Measurements from ENCODE around the gene FIGN.
A peak's percentile ranks its signal among the peaks of the same experiment; 100 is the strongest.

FIGN gene

GRCh38 chr2:163735685-163736432 lies at the start of gene FIGN:
FIGN (minus strand) TSS chr2:163736008; CDS start chr2:163734927, 1,081 bp downstream.
- peak; percentile 77 for DNase-seq (ENCODE audit: low read depth)

- DNase-seq (ENCODE audit: low read depth): no peak
These were observed 49.4 kb upstream of the FIGN start for GRCh38 chr2:163785162-163785561.

GRCh38 chr2:163779970-163780597 lies 44.3 kb upstream of the FIGN start:
- no peak for DNase-seq (ENCODE audit: low read depth)

GRCh38 chr2:163778045-163778781 lies 42.4 kb upstream of the FIGN start:
- peak; percentile 89 for DNase-seq (ENCODE audit: low read depth)

- DNase-seq (ENCODE audit: low read depth): peak; percentile 34
These were observed 39.5 kb upstream of the FIGN start for GRCh38 chr2:163775304-163775703.

DNA sequence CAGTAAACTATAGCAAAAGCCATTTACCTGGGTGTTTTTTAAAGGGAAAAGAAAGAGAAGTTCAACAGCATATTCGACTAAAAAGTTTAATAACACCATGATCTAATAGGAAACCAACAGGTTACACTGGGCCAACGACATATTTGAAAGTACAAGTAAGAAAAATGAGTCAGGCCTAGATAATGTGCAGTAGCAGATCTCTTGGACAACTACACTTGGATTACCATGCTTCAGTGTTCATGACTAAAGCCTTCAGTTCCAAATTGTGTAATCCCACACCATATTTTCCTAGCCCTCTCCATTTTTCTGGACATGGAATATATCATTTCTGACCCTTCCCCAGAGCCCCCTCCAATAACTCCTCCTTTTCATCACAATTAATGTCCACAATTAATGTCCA lies 39.1 kb upstream of the FIGN start:
- DNase-seq (ENCODE audit: low read depth): peak; percentile 94

GRCh38 chr2:163773276-163773675 lies 37.5 kb upstream of the FIGN start:
- DNase-seq (ENCODE audit: low read depth): no peak

DNA sequence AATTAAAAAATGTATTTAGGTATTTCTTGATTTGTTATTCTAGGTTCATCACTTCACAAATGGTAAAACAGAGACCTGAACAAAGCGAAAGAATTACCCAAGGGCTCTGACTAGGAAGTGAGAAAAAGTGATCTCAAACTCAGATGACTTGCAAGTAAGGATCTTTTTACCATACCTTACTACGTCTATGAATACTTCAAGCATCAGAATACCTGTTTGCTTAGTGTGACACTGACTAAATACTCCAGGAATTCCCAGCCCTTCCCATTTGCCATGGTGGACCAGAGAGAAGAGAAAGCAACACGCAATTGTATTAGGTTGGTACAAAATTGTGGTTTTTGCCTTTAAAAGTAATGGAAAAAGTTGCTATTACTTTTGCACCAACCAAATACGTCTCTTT lies 35.8 kb upstream of the FIGN start:
- DNase-seq (ENCODE audit: low read depth): peak; percentile 83

DNA sequence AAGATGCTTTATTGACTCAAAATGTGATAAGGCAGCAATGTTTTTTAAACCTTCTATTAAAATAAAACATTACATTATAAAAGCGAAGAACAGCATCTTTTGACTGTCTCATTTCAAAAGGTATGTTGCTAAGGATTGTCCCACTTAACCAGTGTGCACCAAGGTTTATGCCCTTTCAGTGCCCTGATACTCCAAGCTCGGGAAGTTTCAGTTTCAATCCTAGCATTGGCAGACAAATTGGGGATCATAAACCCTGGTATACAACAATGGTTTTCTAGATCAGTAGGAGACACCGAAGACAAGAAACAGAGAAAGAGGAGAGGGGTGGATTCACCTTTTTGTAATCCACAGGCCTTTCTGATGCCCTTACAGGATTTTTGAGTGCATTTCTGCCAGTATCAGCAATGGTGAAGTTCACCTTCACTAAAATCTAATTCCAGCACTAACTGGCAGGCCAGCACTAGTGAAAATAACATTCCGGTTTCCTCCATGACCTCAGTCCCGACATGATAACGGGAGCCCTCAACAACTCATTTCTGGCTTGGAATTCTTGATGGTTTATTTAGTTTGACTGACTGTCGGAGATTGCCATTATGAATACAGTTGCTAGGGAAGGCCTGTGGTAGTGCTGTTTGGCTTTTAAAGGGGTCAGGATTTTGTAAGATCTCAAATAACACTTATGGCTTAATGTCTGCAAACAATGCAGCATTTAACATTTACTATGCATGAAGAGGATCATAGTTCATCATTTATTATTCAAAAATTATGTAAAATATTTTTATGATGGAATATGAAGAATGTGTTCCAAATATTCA lies 33.3 kb upstream of the FIGN start:
- no peak for DNase-seq (ENCODE audit: low read depth)

GRCh38 chr2:163767097-163767496 lies 31.3 kb upstream of the FIGN start:
- no peak for DNase-seq (ENCODE audit: low read depth)

DNA sequence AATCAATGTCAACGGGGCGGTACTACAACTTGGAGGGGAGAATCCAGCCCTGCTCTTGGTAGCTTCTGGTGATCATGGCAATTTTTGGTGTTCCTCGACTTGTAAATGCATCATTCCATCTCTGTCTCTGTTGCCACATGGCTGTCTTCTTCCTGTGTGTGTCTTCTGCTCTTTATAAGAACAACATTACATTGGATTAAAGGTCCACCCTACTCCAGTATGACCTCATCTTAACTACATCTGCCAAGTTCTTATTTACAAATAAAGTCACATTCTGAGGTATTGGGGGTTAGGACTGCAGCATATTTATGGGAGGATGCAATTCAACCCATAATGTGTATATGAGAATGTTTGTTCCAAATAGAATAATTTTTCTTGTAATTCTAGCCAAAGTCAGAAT lies 28.8 kb upstream of the FIGN start:
- DNase-seq (ENCODE audit: low read depth): no peak

DNA sequence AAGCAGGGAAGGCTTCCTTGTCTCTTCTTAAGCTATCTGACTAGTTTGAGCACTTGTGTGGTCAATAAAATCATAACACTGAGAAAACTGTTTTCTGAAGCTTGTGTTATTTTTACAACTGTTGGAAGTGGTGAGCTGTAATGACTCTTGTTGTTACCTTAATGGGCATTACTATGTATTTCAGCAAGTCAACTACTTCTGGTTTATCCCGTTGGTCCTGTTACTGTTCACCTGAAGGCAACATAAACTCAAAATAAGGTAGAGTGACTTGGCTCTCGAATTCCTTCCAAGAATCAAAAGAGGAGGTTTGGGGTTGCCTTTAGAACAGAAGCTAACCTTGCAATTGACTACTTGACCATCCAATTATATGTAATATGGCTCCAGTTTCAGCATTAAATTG lies 23.2 kb upstream of the FIGN start:
- no peak for DNase-seq (ENCODE audit: low read depth)

DNA sequence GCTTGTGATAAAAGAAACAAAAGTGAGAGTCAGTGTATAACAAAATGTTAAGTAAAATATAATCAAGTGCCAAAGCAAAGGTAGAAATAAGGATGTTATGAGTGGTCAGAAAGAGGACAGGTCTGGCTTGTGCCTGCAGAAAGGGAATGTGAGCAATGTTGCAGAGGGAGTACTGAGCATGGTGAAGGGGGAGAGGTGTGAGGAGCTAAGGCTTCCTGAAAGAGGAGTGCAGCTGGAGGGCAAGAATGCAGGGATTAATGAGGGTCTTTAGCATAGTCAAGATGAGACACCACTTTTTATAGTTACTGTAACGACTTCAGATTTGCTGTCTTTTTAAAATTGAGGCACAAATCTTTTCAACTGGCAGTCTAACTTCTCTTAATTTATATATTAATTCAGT lies 22.0 kb upstream of the FIGN start:
- no peak for DNase-seq (ENCODE audit: low read depth)

DNA sequence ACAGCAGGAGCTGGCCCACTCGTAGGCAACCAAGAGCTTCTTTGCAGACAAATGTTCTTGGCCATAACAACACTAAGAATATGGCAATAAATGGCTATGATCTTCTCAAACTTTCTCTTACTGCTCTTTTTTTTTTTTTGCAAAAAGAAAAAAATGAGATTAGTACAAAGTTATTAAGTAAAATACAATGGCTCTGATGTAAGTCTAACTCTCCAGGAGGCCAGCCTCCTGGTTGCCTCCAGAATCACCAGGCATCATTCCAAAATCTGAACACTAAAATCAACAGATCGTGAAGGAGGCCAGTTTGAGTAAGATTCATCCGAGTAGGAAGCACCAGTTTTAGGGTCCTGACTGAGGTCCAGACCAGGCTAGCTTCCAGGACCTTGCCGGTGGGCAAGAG lies 20.8 kb upstream of the FIGN start:
- no peak for DNase-seq (ENCODE audit: low read depth)

GRCh38 chr2:163755366-163755765 lies 19.6 kb upstream of the FIGN start:
- DNase-seq (ENCODE audit: low read depth): no peak

DNA sequence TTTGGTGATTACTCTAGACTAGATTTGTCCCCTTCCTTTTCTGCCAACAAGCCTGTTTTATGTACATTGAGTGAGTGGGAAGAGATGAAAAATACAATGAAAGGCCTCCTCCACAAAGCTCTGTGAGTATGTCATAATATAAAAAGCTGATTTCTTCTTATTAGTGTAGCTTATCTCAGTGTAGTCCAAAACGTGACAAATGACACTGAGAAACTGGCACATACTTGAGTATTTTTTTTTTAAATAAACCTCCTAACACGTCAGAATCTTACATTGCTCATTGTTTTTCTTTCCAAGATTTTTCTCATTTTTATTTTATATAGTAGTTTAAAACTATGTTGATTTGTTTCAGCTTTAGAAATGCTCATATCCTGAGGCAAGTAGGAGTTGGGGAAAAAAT lies 17.9 kb upstream of the FIGN start:
- DNase-seq (ENCODE audit: low read depth): no peak

DNA sequence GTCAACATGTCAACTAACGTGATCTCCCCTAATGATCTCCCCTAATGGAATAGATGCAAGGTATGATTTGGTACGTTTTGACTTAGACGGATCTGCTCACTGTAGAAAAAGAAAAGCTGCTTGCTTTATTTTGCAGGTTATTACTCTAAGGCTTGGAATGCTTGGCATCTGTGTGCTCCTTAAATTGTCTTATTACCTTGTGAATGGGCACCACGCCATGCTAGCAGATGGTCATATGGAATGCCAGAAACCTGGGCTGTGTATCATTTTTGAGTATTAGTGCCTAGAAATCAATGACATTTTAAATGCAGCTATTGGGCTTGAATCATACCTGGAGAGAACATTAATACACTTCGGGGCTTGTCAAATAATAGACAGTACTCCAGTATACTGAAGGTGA lies 16.5 kb upstream of the FIGN start:
- DNase-seq (ENCODE audit: low read depth): no peak

DNA sequence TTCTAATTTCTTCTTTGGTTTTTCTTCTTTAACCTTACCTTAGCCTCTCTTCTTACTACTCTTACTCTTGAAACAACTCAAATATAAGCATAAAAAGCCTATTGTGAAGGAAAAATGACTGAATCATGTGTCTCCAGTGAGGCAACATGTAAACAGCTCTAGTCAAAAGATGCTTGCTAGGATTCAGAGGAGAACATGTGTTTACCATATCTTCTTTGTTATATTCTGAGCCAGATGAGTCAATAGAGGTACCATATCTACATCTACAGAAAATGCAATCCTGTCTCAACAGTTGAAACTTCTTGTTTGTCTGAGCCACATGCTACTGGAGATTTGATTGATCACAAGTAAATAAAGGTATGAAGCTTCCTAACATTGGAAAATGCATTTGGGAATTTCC lies 15.9 kb upstream of the FIGN start:
- DNase-seq (ENCODE audit: low read depth): no peak

GRCh38 chr2:163748420-163748819 lies 12.6 kb upstream of the FIGN start:
- DNase-seq (ENCODE audit: low read depth): no peak

- DNase-seq (ENCODE audit: low read depth): no peak
These were observed 5.6 kb upstream of the FIGN start for GRCh38 chr2:163741435-163741834.

DNA sequence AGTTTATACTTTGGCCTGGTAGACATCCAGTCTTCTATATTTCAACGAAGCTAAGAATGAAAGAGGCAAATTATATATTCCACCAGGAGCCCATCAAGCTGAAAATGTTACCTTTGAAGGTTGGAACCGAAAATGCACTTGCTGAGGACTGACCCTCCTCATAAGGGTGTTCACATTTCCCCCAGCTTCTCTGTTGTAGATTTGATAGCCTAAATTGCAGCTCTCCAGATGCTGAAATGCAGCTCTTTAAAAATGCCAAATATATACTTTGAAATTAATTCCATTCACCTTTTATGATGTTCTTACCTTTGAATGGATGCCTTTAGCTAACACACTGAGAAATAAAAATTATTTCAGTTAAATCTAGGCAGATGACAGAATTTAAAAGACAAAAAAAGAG lies 1.8 kb upstream of the FIGN start:
- DNase-seq (ENCODE audit: low read depth): no peak

GRCh38 chr2:163737190-163737439 lies 1.3 kb upstream of the FIGN start:
- DNase-seq (ENCODE audit: low read depth): no peak
